GM23338 (cell line): ENCODE data around the gene CYP11A1.

ENCODE experiments used
- CREB1 ChIP-seq: fragments of 250-450 bp; sonication (Bioruptor Pico); IDR thresholded peaks from 2 replicates; pipeline ENCODE4 v1.5.0; 2020; ENCODE audit warnings: low read depth, mild to moderate bottlenecking, moderate library complexity
- EZH2 ChIP-seq: fragments of 200-600 bp; sonication (generic); IDR thresholded peaks from one replicate; pipeline ENCODE4 v1.8.0; 2017; ENCODE audit warnings: antibody characterized with exemption, mild to moderate bottlenecking, low read depth; ENCODE audit not compliant: unreplicated experiment
- EZH2phosphoT487 ChIP-seq: fragments of 200-600 bp; sonication (generic); IDR thresholded peaks from one replicate; pipeline ENCODE4 v1.8.1; 2018; ENCODE audit warnings: antibody characterized with exemption; ENCODE audit not compliant: unreplicated experiment
- JUNB ChIP-seq: IDR thresholded peaks from one replicate; pipeline ENCODE4 v1.6.1; 2016; ENCODE audit warnings: antibody characterized with exemption; ENCODE audit not compliant: unreplicated experiment
- NANOG ChIP-seq: IDR thresholded peaks from 2 replicates; pipeline ENCODE4 v1.6.1; 2016; ENCODE audit warnings: antibody characterized with exemption, borderline replicate concordance
- POLR2AphosphoS5 ChIP-seq: IDR thresholded peaks from 2 replicates; pipeline ENCODE4 v1.6.1; 2016; ENCODE audit warnings: antibody characterized with exemption, low read depth
- STAT1 ChIP-seq: IDR thresholded peaks from one replicate; pipeline ENCODE4 v1.6.1; 2016; ENCODE audit warnings: antibody characterized with exemption; ENCODE audit not compliant: unreplicated experiment
- ZNF331 ChIP-seq: fragments of 250-450 bp; sonication (Bioruptor Pico); IDR thresholded peaks from 2 replicates; pipeline ENCODE4 v1.5.0; 2020; ENCODE audit warnings: low read depth, mild to moderate bottlenecking, moderate library complexity
- TF ChIP-seq, protein P1 (sequence below), 2 experiments: fragments of 200-600 bp in 1 of 2; sonication (generic) in 1 of 2; conservative IDR thresholded peaks; 2 replicates each; pipeline versions ENCODE4 v1.5.1 to v1.6.1; 2016 to 2017; ENCODE audit warnings: antibody characterized with exemption in 2 of 2, low read depth in 2 of 2, mild to moderate bottlenecking in 2 of 2, moderate library complexity in 1 of 2
- TF ChIP-seq, protein P2 (sequence below): IDR thresholded peaks from 2 replicates; pipeline ENCODE4 v1.6.1; 2016; ENCODE audit warnings: antibody characterized with exemption
- TF ChIP-seq, protein P3 (sequence below): IDR thresholded peaks from one replicate; pipeline ENCODE4 v1.6.1; 2018; ENCODE audit warnings: antibody characterized with exemption; ENCODE audit not compliant: unreplicated experiment

DNA sequence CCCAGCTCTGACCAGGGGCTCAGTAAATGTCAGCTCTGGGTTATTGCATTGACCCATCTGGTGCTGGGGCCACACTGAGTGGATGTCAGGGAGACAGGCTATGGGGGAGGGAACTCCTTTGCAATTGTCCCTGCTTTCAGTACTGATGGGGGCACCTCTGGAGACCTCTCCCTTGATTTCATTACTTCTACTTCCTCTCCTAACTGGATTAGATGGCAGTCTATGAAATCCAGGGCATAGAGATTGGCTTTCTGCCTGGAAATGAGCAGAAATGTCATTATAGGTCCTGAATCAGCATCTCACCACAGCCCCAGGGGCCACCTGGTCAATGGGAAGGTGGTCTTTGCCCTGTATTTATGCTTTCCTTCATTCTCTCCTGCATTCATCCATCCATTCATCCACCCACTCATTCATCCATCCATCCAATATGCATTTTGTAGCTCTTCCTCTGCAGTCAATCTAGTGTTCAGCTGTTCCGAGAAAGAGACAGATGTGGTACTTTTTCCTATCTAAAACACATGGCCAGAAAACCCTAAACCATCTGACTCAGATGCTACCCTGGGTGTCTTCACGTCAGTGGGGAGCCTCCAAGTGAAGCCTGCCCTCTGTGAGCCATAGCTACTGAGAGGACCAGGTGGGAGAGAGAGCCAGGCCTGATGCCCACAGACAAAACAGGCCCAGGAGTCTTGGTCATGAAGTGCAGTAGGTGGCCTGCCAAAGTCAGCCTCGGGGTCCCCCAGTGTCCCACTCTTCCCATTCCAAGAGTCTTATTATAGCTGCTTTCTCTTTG, 74.2 kb downstream of the CYP11A1 start:
- TF ChIP-seq NANOG: no peak
- no peak for TF ChIP-seq EZH2
- TF ChIP-seq, protein P1, sequence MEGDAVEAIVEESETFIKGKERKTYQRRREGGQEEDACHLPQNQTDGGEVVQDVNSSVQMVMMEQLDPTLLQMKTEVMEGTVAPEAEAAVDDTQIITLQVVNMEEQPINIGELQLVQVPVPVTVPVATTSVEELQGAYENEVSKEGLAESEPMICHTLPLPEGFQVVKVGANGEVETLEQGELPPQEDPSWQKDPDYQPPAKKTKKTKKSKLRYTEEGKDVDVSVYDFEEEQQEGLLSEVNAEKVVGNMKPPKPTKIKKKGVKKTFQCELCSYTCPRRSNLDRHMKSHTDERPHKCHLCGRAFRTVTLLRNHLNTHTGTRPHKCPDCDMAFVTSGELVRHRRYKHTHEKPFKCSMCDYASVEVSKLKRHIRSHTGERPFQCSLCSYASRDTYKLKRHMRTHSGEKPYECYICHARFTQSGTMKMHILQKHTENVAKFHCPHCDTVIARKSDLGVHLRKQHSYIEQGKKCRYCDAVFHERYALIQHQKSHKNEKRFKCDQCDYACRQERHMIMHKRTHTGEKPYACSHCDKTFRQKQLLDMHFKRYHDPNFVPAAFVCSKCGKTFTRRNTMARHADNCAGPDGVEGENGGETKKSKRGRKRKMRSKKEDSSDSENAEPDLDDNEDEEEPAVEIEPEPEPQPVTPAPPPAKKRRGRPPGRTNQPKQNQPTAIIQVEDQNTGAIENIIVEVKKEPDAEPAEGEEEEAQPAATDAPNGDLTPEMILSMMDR (conservative IDR thresholded peaks at IDR 0.05; ENCODE audit: low read depth in 2 of 2): no peak
- no peak for TF ChIP-seq EZH2phosphoT487
- no peak for TF ChIP-seq POLR2AphosphoS5
- TF ChIP-seq, protein P2, sequence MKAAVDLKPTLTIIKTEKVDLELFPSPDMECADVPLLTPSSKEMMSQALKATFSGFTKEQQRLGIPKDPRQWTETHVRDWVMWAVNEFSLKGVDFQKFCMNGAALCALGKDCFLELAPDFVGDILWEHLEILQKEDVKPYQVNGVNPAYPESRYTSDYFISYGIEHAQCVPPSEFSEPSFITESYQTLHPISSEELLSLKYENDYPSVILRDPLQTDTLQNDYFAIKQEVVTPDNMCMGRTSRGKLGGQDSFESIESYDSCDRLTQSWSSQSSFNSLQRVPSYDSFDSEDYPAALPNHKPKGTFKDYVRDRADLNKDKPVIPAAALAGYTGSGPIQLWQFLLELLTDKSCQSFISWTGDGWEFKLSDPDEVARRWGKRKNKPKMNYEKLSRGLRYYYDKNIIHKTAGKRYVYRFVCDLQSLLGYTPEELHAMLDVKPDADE: no peak
- no peak for TF ChIP-seq ZNF331 (CRISPR knock-in tag)
- no peak for TF ChIP-seq STAT1
- TF ChIP-seq CREB1 (CRISPR knock-in tag): no peak
- TF ChIP-seq JUNB: no peak
- TF ChIP-seq, protein P3, sequence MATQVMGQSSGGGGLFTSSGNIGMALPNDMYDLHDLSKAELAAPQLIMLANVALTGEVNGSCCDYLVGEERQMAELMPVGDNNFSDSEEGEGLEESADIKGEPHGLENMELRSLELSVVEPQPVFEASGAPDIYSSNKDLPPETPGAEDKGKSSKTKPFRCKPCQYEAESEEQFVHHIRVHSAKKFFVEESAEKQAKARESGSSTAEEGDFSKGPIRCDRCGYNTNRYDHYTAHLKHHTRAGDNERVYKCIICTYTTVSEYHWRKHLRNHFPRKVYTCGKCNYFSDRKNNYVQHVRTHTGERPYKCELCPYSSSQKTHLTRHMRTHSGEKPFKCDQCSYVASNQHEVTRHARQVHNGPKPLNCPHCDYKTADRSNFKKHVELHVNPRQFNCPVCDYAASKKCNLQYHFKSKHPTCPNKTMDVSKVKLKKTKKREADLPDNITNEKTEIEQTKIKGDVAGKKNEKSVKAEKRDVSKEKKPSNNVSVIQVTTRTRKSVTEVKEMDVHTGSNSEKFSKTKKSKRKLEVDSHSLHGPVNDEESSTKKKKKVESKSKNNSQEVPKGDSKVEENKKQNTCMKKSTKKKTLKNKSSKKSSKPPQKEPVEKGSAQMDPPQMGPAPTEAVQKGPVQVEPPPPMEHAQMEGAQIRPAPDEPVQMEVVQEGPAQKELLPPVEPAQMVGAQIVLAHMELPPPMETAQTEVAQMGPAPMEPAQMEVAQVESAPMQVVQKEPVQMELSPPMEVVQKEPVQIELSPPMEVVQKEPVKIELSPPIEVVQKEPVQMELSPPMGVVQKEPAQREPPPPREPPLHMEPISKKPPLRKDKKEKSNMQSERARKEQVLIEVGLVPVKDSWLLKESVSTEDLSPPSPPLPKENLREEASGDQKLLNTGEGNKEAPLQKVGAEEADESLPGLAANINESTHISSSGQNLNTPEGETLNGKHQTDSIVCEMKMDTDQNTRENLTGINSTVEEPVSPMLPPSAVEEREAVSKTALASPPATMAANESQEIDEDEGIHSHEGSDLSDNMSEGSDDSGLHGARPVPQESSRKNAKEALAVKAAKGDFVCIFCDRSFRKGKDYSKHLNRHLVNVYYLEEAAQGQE: no peak
